IPS-NIHi11 (cell line): ENCODE results near the gene PML.
"Not testable (repeated sequence)": the region's sequence is repeated elsewhere in the genome, so short reads cannot be mapped to it uniquely, and the experiment has no call there.

Experiments
- DNase-seq: peaks from one replicate; pipeline ENCODE4 v3.0.0; 2012; ENCODE audit warnings: mixed read lengths, low spot score

The PML gene

DNA sequence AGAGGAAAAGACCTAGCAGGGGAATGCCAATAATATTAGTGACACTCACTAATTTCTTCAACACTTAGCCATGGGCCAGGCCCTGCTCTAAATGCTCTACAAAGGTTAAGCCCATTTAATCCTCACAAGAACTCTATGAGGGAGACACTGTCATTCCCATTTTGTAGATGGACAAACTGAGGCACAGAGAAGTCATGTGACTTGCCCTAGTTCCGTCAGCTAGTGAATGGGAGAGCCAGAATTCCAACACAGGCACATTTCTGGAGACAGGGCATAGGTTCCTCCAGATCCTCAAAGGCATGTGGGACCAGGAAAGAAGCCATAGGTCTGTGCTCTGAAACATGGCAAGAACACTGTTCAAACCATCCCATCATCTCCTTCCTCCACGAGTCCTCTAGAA, 36.7 kb upstream of the PML start:
- DNase-seq: no peak

DNA sequence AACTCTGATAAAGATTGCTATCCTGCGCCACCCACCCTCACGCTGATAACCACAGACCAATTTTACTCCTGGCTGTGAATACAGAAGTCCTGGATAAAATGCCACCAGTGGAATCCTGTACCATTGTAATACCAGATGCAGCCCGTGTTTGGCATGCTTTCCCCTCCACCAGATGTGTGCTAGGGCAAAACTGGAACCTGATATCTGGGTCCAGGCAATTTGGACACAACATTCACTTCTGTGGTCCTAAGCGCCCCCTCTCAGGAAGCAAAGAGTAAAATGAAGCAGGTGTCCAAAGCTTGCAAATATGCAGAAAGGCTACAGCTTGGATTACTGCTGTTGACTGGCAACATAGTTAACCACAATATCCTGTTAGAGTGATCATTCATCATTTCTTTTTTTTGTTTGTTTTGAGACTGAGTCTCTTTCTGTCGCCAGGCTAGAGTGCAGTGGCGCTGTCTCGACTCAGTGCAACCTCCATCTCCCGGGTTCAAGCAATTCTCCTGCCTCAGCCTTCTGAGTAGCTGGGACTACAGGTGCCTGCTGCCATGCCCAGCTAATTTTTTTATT, 35.4 kb upstream of the PML start:
- no peak for DNase-seq

DNA sequence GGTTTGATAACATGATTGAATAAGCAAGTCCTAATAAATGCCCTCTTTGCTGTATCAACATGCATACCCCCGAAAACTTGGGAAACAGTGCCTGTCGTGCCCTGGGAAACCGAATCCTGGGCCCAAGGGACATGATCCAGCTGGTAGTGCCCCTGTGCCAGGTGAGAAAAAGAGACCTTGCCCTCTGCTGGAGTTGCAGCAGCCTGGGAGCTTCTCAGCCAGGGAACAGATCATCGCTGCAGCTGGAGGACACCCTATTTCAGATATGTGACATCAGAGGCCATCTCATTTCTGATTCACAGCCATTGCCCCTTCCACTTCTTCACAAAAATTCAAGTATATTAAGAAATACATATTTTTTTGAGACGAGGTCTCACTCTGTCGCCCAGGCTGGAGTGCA, 34.7 kb upstream of the PML start:
- no peak for DNase-seq

DNA sequence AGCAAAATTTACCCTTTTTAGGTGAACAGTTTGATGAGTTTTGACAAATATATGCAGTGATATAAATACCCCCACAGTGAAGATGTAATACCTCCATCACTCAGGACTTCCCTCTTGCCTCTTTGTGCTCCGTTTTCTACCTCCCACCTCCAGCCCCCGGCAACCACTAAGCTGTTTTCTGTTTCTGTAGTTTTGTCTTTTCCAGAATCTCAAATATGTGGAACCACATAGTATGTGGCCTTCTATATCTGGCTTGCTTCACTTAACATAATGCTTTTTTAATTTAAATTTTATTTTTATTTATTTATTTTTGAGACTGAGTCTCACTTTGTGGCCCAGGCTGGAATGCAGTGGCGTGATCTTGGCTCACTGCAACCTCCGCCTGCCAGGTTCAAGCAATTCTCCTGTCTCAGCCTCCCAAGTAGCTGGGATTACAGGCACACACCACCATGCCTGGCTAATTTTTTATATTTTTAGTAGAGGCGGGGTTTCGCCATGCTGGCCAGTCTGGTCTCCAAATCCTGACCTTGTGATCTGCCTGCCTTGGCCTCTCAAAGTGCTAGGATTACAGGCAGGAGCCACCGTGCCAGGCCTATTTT, 33.9 kb upstream of the PML start:
- not testable (repeated sequence) for DNase-seq

DNA sequence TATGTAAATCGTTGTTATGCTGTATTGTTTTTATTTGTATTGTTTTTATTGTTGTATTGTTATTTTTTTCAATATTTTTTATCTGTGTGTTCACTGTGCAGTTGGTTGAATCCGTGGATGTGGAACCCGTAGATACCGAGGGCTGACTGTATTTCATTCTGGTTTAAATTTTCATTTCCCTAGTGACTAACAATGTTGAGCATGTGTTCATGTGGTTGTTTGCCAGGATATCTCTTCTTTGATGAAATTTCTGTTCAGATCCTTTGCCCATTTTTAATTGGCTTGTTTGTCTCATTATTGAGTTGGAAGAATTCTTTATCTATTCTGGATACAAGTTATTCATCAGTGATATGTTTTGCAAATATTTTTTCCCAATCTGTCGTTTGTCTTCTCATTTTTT, 32.1 kb upstream of the PML start:
- DNase-seq: no peak

DNA sequence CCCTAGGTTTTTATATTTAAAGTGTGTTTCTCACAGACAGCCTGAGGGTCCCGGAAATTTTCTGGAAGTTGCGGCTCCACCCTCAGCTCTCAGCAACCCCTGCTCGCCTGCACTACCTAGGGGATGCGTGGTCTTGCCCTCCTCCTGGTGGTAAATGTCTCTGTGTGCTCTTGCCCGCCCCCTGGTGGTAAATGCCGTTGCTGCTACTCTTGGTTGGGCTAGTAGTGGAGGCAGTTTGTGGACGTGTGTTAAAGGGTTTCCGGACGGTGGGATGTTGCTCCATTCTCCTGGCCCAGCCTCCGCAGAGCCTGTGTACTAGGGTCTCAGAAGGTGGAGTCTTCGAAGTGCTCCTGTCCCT, 29.8 kb upstream of the PML start:
- DNase-seq: peak; percentile 92

DNA sequence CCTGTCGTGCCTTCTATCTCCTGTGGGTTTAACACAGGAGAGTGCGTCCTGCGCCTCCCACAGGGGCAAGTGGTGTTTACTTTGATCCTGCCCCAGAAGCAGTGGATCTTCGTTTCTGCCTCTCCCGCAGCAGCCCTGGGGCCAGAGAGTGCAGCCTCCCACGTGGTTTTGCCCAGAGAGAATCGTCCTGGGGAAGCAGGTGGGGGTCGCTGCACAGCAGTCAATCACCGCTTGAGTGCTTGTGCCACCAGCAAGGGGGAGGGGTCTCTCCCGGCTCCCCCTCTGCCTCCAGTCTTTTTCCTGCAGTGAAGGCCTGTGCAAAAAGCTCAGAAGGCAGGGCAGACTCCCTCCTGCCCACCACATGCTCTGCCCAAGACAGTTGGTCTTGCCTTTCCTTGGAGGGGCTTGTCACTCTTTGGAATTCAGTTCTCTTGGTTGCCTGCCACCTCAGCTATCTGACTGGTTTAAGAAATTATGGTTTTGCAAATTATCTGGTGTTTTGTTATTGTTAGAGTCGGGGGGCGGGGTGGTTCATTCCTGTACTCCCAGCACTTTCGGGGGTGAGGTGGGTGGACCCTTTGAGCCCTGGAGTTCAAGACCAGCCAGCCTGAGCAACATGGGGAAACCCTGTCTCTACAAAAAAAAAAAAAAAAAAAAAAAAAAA, 29.3 kb upstream of the PML start:
- DNase-seq: peak; percentile 50

DNA sequence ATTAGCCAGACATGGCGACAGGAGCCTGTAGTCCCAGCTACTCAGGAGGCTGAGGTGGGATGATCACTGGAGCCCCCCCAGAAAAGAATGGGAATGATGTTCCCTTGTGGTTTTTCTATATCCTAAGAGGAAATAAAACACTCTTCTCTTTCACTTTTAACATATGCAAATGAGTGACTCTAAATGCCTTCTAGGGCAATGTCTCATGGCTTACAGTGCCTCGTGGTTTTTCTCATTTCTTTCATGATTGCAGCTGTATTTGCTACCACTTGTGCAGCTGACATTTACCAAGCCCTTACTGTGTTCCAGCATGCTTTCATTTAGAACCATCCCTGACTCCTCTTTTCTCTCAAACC, 28.8 kb upstream of the PML start:
- no peak for DNase-seq

DNA sequence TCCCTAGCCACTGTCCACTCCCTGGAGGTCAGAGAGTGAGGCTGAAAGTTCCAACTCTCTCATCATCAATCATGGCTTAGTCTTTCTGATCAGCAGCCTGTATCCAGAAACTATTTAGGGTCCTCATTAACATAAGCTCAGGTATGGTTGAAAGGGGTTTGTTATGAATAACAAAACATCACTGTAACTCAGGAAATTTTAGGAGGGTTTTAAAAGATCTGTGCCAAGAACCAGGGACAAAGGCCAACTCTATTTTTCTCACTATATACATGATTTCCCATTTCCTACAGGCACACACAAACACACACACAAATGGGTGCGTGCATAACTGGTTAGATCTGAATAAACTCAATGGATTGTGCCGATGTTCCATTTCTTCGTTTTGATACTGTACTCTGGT, 26.1 kb upstream of the PML start:
- no peak for DNase-seq

DNA sequence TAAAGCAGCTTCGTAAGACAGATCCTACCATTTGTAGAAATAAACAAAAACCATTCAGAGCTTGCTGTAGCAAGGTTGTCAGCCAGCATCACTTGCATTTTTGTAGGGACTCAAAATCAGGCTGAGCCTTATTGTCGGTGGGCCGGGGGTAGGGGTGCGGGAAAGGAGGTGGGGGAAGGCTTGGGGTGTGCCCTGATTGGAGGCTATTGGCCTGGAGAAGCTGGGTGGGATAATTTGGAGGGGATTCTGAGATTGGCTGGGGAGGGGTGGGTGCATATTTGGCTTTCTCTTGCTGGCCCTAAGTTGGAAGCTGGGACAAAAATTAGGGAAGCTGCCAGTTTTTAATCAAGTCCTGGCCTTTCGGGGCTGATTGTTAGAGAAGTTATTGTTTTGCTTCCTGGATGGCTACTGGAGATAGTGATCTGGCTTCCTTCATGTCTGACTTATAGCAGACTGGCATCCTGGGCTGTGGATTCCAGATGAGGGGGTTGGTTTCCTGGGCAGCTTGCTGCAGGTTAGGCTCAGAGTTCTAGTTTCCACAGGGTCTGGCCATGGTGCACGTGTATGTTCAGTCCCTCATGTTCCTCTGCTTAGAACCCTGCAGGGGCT, 25.3 kb upstream of the PML start:
- DNase-seq: no peak

DNA sequence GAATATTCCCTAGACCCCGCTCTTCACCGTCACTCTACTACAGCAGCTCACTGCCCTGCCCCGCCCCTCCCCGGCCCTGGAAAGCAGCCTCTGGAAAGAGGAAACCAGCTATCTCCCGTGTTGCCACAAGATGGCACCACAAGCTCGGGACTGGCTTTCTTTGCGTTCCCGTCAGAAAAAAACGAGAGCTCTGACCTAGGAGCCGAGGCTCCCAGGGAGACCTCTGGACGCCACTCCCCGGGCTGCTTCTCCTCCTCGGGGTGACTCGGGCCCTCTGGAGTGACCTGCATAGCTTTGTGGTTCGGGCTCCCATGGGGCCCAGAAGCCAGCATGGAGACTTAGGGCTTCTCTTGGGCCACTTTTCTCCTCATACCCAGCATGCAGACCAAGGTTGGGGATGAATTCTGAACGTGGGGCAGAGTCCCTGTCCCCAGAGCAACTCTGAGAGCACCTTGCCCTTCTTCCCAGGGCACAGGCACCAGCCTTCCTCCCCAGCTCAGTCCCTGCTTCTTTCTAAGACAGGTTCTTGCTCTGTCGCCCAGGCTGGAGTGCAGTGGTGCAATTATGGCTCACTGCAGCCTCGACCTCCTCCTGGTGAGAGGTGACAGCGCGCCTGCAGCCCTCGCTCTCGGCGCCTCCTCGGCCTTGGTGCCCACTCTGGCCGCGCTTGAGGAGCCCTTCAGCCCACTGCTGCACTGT, 21.4 kb upstream of the PML start:
- peak; percentile 88 for DNase-seq

DNA sequence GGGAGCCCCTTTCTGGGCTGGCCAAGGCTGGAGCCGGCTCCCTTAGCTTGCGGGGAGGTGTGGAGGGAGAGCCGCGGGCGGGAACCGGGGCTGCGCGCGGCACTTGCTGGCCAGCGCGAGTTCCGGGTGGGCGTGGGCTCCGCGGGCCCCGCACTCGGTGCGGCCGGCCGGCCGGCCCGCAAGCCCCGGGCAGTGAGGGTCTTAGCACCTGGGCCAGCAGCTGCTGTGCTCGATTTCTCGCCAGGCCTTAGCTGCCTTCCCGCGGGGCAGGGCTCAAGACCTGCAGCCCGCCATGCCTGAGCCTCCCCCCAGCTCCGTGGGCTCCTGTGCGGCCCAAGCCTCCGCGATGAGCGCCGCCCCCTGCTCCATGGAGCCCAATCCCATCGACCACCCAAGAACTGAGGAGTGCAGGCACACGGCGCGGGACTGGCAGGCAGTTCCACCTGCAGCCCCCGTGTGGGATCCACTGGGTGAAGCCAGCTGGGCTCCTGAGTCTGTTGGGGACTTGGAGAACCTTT, 20.8 kb upstream of the PML start:
- not testable (repeated sequence) for DNase-seq

DNA sequence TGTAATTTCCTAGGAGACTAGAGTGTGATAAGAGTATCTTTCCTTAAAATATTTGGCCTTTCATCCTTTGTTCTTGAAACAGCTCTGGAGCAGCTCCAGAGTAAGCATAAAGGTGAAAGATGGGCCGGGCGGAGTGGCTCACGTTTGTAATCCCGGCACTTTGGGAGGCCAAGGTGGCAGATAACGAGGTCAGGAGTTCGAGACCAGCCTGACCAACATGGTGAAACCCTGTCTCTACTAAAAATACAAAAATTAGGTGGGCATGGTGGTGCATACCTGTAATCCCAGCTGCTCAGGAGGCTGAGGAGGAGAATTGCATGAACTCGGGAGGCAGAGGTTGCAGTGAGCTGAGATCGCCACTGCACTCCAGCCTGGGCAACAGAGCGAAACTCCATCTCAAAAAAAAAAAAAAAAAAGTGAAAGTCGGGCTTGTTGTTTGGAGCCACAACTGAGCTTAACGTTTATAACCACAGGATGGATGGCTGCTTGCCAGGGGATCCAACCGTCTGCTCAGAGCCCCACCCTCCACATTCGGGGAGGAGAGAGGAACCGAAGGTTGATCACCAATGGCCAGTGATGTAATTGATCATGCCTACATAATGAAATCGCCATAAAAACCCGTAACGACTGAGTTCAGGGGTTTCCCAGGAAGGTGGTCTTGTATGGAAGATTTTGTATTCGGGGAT, 18.9 kb upstream of the PML start:
- not testable (repeated sequence) for DNase-seq

DNA sequence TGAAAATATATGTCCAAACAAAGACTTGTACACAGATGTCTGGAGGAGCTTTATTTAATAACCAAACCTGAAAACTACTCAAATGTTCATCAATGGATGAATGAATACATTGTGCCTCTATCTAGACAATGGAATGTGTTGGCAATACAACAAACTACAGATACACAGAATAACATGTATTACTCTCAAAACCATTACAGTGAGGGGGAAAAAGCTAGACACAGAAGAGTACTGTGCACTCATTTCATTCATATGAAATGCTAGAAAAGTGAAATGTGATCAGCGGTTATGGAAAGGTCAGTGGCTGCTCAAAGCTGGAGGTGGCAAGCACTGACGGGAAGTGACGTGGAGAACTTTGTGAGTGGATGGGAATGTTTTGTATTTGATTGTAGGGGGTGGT, 15.6 kb upstream of the PML start:
- no peak for DNase-seq

DNA sequence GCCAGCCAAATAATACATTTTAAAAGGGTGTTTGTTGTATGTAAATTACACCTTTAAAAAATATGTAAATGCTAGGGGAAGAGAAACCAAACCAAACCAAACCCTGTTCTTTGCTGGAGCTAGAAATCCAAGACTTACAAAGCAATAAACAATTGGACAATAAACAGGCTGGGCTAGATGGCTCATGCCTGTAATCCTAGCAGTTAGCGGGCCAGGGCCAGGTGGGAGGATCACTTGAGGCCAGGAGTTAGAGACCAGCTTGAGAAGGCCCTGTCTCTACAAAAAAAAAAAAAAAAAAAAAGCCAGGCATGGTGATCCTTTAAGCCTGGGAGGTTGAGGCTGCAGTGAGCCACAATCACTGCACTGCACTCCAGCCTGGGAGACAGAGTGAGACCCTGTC, 14.9 kb upstream of the PML start:
- no peak for DNase-seq

DNA sequence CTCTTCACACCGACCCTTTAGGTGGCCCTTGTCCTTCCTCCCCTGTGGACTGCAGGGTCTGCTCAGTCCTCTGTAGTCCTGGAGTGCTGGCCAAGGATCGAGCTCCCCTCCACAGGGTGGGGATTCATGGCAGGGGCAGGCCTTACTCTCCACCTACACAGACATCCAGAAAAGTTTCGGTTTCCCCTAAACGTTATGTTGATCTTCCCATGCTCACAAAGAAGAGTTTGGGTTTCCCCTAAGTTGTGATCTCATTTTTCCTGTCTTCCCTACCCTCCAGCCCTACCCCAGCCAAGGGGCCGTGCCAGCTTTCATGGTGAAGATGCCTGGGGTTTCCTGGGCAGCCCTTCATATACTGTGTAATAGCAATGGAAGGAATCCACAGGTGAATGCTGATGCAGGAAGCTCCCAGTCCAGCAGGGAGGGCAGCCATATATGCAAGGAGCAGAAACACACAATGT, 12.7 kb upstream of the PML start:
- no peak for DNase-seq

DNA sequence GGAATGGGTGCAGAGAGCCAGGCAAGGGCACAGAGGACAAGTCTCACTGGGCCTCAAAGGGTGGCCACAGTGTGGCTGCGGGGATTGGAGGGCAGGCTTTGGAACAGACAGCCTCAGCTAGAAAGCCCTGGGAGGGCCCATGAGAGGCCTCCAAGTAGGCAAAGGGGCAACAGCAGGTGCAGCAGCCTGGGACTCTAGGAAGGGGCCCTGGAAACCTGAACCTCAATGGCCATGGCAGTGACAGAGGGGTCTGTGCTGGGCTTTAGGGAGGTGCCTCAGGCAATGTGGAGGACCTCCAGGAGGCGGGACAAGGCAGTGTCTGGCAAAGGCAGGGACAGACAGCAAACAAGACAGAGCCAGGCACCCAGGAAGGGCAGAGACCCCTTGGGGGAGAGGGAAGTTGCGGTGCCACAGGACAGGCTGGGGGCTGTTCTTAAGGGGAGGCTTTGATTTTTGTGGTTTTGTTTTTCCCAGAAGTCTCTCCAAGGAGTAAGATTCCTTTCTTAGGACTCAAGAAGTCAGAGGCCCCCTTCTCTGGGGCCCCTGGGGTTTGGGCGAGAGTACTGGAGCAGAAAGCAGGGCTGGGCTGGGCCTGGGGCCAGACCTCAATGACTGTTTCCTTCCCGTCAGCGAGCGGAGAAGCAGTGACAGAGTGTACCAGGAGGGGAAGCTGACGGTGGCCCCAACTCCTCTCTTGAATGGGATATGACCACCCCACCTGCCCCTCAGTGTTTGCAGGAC, 12.1 kb upstream of the PML start:
- no peak for DNase-seq

DNA sequence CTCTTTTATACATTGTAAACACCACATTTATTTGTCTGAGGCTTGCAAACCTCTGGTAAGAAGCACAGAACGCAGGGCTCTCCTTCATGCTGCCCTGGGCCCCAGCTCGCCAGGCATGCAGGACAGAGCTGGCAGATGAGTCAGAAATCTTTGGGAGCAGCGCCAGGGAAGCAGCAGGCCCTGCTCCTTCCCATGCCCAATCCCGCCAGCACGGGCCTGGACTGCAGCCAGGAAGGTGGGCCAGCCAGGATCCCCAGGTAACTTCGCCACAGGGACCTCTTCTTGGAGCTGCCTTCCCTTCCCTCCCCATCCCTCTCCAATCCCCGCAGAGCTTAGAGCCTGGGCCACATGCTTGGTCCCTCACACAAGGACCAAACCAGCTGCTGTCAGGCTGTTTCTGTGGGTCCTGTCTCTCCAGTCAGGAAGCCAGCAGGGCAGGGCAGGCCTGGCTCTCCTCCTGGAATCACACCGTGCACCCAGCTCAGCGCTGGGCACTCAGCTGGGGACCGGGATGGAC, 11.2 kb upstream of the PML start:
- DNase-seq: peak; percentile 14

DNA sequence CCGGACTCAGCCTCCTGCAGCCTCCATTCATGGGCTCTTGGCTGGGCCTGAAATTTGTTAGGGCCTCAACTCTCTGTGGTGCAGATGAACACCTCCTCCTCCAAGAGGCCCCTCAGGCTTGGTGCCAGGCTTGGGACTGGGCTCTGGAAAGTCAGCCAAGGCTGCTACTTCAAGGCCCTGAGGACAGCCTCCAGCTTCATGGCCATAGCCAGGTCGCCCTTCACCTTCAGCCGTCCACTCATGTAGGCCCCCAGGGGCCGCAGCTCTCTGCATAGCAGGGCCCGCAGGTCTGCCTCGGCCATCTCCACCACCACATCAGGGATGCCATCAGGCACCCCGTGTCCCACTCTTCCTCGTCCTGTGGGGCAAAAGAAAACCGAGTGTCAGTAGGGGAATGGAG, 10.7 kb upstream of the PML start:
- no peak for DNase-seq

DNA sequence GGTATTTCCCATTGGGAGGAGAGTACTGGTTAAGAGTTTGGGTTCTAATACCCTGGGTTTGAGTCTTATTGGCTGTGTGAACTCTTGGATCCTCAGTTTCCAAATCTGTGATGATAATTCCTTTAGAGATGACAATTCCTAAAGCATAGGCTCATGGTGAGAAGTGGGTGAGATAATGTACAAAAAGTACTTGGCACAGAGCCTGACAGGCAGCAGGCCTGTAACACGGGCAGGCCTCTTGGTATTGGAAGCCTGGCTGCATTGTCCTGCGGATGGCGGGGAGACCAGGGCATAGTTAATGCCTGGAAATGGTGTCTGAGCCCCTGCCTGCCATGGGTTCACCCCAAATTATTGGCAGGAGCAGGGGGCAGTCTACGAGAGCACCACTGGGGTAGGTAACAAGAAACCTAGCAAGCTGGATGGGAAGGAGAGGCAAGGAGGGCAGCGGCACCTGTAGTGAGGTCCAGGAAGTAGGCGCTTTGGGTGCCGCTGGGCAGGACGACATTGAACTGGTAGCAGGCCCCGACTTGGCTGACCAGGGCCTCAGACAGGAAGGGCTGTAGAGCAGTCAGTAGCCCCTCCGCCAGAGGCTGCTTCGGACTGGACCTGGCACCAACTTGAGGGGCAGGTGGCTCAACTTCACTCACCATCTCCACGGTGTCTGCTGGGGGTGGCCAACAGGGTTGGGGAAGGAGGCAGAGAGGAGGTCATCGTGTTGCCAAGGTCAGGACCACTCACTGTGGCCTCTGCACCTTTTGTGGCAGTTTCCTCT, 10.1 kb upstream of the PML start:
- no peak for DNase-seq
